GM12801 (cell line): ENCODE measurements around the gene ITPR1.

Source experiments
- CTCF ChIP-seq: IDR thresholded peaks from one replicate; pipeline ENCODE4 v1.5.1; 2011; ENCODE audit warnings: control low read depth; ENCODE audit not compliant: insufficient read length; ENCODE audit errors: extremely low read depth

The ITPR1 gene

GRCh38 chr3:4688411-4688810, 195.3 kb downstream of the ITPR1 start:
- no peak for TF ChIP-seq CTCF

- no peak for TF ChIP-seq CTCF
Measured at GRCh38 chr3:4689021-4689420, 195.9 kb downstream of the ITPR1 start.

- TF ChIP-seq CTCF: no peak
Measured at GRCh38 chr3:4690277-4690676, 197.1 kb downstream of the ITPR1 start.

- TF ChIP-seq CTCF: no peak
Measured at GRCh38 chr3:4693620-4694019, 200.5 kb downstream of the ITPR1 start.

GRCh38 chr3:4695846-4696245, 202.7 kb downstream of the ITPR1 start:
- TF ChIP-seq CTCF: no peak

- TF ChIP-seq CTCF: no peak
Measured at GRCh38 chr3:4696266-4696665, 203.1 kb downstream of the ITPR1 start.

GRCh38 chr3:4698125-4698821, 205.1 kb downstream of the ITPR1 start:
- TF ChIP-seq CTCF: no peak
